Measurements from ENCODE around the gene PEAK3.

PEAK3 gene

GRCh38 chr19:2282062-2282861 lies at the start of gene PEAK3:
TSS of gene PEAK3 (minus strand) at chr19:2282175. CDS start at chr19:2280931, 1,244 bp downstream.
- DNase-seq (ENCODE audit: low read depth) = no peak

DNA sequence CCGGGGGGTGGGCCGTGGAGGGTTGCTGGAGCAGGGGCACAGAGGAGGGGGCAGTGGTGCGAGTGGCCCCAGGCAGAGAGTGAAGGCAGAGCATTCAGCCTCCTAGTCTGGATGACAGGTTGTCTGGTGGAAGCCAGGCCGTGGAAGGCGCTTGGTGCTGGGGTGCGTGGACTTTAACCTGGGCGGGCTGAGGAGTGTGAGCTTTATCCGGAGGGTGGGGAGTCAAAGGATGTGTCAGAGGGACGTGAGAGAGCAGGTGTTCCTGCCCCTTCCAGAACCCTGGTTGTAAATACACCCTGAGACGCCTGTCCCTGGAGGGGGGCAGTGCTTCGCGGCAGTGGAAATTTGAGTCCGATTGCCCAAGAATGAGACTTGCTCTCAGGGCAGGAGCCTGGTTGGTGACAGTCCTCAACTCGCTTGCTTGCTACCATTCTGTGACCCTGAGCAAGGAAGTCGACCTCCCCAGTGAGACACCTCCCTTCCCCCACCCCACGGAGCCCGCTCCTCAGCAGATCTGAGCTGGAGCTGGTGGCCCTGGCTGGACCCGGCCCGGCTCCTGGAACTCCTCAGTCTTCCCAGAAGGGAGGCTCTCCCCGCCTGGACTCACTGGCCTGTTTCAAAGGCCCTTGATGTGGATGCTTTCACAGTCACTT lies 48.8 kb upstream of the PEAK3 start:
- no peak for DNase-seq (ENCODE audit: low read depth)

DNA sequence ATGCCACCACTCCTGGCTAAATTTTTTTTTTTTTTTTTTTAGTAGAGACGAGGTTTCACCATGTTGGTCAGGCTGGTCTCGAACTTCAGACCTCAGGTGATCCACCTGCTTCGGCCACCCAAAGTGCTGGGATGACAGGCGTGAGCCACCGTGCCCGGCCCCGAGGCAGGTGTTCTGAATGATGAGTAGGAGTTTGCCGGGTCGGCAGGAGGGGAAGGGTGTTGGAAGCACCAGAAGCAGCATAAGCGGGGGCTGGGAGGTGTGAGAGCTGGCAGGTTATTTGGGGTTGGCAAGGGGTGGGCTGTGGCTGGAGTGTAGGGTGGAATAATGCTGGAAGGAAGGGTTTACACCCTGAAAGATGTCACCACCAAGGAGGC lies 48.3 kb upstream of the PEAK3 start:
- no peak for DNase-seq (ENCODE audit: low read depth)

DNA sequence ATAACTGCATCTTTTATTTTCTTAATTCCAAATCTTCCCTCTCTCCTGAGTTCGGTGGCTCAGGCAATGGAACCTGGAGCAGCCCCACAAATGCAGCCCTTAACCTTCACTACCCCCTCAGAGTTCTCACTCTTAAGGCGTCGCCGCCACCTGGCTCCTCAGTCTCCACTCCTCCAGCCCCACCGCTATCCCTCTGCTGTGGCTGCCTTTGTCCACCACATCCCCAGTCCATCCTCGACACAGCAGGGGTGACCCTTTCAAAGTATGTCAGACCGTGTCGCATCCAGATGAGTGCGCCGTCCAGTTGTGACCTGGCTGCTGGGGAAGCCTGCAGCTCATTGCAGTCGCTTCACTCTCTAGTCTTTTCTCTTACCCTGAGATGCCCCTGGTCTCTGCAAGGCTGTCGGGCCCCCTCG lies 47.5 kb upstream of the PEAK3 start:
- DNase-seq (ENCODE audit: low read depth) = no peak

DNA sequence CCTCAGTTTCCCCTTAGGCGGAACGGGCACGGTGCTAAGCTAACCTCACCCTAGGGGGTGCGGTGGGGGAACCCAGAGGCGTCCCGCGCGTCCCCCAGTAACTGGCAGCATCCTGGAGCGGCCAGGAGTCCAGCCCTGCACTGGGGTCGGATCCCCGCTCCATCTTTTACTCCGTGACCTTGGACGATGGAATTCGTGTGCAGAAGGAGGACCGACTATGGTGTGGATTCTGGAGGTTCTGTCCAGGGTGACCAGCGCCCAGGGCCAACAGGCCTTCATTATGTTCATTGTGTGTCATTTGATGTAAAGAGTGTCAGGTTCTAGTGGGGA lies 47.1 kb upstream of the PEAK3 start:
- DNase-seq (ENCODE audit: low read depth) = no peak

GRCh38 chr19:2328401-2329148 lies 46.6 kb upstream of the PEAK3 start, which contains the start of the genes LSM7 and SPPL2B:
TSS of gene LSM7 (minus strand) at chr19:2328586. CDS start at chr19:2328566, 20 bp downstream.
TSS of gene SPPL2B (plus strand) at chr19:2328684. CDS start at chr19:2328710, 26 bp downstream.
- peak; percentile 88 for DNase-seq (ENCODE audit: low read depth)

DNA sequence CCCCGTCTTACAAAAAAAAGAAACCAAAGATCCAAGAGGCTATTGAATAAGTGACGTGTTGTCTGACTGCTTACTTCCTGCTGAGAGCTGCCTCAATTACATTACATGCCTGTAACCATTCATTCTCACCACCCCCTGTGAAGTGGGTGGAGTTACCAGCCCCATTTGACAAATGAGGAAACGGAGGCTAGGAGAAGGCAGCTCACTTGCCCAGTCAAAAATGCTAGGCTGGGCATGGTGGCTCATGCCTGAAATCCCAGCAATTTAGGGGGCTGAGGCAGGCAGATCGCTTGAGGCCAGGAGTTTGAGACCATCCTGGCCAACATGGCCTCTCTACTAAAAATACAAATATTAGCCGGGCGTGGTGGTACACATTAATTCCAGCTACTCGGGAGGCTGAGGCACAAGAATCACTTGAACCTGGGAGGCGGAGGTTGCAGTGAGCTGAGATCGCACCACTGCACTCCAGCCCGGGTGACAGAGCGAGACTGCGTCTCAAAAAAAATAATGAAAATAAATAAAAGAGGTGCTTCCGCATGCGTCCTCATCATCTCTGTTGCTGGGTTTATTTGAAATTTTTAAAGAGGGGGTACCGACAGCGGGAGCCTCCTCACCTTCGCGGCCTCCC lies 45.9 kb upstream of the PEAK3 start:
- peak; percentile 25 for DNase-seq (ENCODE audit: low read depth)

DNA sequence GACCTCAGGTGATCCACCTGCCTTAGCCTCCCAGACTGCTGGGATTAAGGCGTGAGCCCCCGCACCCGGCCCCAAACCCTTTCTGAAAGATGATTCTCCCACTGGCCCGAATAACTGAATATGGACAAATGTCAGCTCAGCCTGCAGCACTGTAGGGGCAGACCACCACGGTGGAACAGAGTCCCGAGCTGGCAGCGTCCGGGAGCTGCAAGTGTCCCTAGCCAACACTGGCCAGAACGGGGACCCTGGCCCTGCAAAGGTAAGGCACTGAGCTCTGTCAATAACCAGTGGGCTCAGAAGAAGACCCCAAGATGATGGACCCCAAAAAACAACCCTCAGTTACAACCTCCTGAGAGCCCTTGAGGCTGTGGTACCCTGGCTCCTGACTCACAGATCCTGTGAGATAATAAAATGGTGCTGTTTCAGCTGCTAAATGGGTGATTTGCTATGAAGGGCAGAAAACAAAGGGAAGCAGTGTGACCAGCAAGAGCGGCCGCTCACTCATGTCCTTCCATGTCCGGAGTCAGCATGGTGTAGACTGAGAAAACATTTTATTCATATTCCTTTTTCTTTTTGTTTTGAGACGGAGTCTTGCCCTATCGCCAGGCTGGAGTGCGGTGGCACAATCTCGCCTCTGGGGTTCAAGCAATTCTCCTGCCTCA lies 44.9 kb upstream of the PEAK3 start:
- no peak for DNase-seq (ENCODE audit: low read depth)

DNA sequence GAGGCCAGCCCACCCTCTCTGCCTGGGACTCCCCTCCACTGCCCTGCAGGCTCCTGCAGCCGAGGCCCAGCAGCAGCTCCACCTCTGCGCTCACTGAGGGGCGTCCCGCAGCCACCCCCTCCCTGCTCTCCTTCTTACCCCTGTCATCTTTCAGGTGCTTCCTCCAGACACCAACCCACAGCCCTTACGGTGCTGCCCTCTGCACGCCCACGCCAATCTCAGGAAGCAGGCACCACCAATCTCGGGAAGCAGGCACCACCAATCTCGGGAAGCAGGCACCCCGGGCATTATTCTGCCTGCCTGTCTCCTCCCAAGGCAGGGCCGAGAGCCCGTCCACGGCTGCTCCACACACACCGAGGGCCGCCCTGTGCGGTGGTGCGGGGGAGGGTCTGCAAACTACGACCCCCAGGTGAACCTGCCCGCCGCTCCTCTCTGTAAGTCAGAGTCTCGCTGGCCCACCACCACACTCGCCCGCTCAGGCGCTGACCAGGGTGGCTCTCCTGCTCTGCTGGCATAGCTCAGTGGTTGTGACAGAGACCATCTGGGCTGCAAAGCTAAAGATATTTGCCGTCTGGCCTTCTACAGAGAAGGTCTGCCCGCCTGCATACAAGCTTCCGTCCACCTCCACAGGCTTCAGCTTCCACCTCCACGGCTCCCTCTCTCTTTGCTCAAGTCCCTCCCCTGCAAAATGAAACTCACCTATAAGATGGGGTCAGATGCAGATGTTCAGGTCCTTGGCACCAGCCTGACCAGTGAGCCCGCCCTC lies 43.5 kb upstream of the PEAK3 start:
- DNase-seq (ENCODE audit: low read depth) = no peak

- DNase-seq (ENCODE audit: low read depth) = no peak
These were observed 42.4 kb upstream of the PEAK3 start for GRCh38 chr19:2324220-2324948.

DNA sequence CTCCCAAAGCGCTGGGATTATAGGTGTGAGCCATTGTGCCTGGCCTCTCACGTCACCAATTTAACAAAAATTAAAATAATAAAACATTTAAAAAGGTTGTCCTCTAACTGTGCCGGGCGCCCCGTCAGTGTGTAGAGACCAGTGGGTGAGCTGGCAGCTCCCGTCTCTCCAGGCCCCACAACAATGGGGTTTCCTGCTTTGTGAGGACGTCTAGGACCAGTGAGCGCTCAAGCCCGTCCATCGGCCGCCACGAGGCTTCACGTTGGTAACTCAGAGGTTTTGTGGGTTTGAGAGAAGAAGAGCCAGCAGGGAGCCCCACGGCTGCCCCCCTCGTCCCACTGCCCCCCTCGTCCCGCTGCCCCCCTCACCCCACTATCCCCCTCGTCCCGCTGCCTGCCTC lies 41.7 kb upstream of the PEAK3 start:
- no peak for DNase-seq (ENCODE audit: low read depth)

DNA sequence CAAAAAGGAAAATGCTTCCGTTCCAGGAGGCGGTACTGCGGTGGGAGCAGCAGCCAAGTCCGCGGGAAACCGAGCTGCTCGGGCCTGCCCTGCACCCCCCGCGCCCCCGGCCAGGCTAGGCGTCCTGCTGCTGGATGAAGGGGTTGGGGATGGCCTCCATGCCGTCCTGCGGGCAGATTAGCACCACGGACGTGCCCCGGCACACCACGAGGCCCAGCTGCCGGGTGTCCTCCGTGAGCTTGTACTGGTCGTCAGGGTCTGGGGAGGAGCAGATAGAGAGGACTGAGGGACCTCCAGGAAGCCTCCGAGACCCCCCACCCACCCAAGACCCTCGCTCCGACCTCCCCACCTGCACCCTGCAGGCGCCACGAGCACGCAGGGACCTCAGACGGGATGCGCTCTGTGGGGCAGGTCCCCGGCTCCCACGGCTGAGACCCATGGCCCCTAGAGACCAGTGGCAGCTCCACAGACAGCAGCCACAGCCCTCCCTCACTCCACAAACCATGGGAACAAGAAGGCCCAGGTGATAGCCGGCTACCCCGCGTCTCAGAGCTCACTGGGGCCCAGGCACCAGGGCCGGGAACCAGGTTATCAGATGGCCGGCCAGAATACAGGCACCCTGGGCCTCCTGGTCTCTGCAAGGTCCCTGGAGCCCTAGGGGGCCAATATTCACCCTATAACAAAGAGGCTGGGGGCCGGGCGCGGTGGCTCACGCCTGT lies 39.7 kb upstream of the PEAK3 start:
- no peak for DNase-seq (ENCODE audit: low read depth)

DNA sequence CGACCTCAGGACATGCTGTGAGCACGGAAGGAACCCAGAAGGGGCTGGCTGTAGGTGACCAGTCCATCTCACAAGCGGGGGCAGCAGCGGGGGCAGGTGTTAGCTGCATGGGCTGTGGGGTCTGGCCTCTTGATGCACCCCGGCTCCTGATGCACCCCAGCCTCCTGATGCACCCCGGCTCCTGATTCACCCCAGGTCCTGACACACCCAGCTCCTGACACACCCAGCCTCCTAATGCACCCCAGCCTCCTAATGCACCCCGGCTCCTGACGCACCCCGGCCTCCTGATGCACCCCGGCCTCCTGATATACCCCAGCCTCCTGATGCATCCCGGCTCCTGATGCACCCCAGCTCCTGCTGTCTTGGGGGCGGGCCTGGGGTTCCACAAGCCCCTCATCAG lies 39.0 kb upstream of the PEAK3 start:
- no peak for DNase-seq (ENCODE audit: low read depth)

- DNase-seq (ENCODE audit: low read depth) = no peak
These were observed 38.1 kb upstream of the PEAK3 start for GRCh38 chr19:2320049-2320448.

GRCh38 chr19:2319551-2319950 lies 37.6 kb upstream of the PEAK3 start:
- no peak for DNase-seq (ENCODE audit: low read depth)

GRCh38 chr19:2318923-2319322 lies 36.9 kb upstream of the PEAK3 start:
- DNase-seq (ENCODE audit: low read depth) = no peak

DNA sequence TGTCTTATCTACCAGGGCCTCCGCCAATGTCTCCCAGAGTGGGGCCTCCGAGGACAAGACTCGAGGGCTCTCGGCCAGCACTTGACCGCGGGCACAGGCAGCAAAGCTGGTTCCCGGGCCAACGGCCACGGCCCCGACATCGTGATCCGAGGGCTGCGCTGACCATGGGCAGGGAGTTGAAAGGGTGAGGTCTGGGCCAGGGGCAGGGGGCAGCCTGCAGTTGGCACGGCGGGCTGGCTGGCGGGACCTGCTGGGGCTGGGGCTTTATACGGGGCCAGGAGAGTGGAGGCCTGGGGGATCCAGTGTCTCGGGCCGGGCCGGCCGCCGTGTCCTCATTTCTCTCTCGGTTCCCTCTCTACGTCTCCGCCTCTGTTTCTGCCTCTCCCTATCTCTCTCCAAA lies 35.8 kb upstream of the PEAK3 start:
- DNase-seq (ENCODE audit: low read depth) = no peak

DNA sequence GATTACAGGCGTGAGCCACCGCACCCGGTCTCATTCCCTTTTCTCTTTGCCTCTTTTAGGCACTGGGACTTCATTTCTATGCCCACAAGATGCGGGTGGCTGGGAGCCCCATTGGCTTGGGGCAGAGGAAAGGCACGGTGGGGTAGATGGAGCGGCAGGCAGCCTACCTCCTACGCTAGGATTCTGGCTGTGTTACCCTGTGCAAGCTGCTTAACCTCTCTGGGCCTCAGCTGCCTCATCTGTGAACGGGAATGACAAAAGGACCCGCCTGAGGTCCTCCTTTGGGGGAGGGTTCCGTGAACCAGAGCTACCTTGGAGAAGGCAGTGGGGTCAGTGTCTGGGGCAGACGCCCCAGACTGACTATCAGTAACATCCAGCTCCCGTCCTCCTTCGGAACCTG lies 35.3 kb upstream of the PEAK3 start:
- no peak for DNase-seq (ENCODE audit: low read depth)

DNA sequence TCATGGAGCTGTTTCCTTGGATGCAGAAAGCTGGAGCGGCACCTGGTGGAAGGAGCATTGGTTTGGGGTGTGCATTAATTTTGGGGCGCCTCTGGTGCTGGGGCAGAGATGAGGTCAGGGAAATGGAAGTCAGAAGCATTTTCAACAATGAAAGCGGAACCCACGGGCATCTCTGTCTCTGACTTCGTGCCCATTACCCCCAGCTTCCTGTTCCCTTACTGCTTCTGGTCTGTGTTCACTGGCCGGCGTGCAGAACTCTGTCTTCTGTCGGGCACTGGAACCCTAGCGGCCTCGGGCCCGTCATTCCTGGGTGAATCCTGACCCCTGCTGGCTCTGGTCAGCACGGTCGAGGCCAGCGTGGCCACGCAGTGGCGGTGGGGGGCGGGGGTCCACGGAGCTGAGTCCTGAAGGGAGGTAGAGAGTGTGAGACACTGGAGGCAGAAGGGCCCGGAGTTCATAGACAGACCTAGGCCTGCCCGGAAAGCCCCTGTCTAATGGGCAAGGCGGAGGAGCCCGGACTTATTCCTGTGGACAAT lies 33.9 kb upstream of the PEAK3 start:
- DNase-seq (ENCODE audit: low read depth) = no peak
